Measurements from ENCODE around the gene CKB.

DNA sequence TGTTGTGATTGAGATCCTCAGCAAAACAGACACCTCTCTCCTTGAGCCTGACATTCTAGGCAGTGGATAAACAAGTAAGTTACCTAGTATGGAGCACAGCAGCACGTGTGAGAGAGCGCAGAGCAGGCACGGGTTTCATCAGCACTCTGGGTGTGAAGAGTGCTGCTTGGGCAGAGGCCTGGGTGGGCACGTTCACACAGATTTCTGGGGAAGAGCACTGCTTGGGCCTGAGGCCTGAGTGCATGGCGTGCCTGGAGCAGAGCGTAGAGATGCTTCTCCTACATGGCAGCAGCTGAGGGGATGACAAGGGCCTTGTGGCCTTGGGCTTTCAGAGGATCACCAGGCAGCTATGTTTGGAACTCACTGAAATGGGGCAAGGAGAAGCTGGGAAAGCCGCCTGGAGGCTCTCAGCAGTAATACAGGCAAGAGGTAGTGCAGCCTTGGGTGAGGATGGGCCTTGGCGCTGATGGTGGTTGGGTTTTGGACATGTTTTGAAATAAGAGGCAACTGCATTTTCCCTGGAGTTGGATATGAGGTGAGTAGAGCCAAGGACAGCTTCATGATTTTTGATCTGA lies 17.6 kb downstream of the CKB start:
- TF ChIP-seq, protein P1, sequence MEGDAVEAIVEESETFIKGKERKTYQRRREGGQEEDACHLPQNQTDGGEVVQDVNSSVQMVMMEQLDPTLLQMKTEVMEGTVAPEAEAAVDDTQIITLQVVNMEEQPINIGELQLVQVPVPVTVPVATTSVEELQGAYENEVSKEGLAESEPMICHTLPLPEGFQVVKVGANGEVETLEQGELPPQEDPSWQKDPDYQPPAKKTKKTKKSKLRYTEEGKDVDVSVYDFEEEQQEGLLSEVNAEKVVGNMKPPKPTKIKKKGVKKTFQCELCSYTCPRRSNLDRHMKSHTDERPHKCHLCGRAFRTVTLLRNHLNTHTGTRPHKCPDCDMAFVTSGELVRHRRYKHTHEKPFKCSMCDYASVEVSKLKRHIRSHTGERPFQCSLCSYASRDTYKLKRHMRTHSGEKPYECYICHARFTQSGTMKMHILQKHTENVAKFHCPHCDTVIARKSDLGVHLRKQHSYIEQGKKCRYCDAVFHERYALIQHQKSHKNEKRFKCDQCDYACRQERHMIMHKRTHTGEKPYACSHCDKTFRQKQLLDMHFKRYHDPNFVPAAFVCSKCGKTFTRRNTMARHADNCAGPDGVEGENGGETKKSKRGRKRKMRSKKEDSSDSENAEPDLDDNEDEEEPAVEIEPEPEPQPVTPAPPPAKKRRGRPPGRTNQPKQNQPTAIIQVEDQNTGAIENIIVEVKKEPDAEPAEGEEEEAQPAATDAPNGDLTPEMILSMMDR (IDR thresholded peaks at IDR 0.05; ENCODE audit: low read length), result no peak
- TF ChIP-seq EZH2 (optimal IDR thresholded peaks at IDR 0.05; ENCODE audit: low read depth, low read length), result no peak
- TF ChIP-seq EZH2phosphoT487 (IDR thresholded peaks at IDR 0.05; ENCODE audit: low read length), result no peak

Data from MM.1S (cell line).